PC-3 (cell line): ENCODE measurements around the gene SVOP. TPM values are rescaled to one million over a fixed set of nuclear protein-coding genes. Genes with fewer than 3 reads are reported as not detected.
"Not testable (repeated sequence)": the region's sequence is repeated elsewhere in the genome, so short reads cannot be mapped to it uniquely, and the experiment has no call there.

Experiments
- ATAC-seq: fragments of 200-7000 bp; cut with Tn5 transposase; 2 replicates; pipeline ENCODE4 v1.9.1; 2020; ENCODE audit warnings: mild to moderate bottlenecking, moderate library complexity
- BruUV-seq: library from RNA; stranded (reverse); fragments of 400-500 nt; replicated peaks from 2 replicates; lab custom pipeline; 2021; lab: Mats Ljungman, UMichigan
- CTCF ChIA-PET: fragments of 300-600 bp; sonication (Branson Sonifier 250); formaldehyde crosslinking; loops from one replicate; lab custom pipeline; 2022; ENCODE audit warnings: antibody characterized with exemption; lab: Charles Lee
- POLR2A ChIA-PET: fragments of 300-600 bp; sonication (Branson Sonifier 250); formaldehyde crosslinking; loops from one replicate; lab custom pipeline; 2022; ENCODE audit warnings: antibody characterized with exemption; ENCODE audit not compliant: unreplicated experiment; lab: Charles Lee
- DNase-seq: peaks from one replicate; pipeline ENCODE4 v3.0.0-alpha.2; 2015
- H2AFZ ChIP-seq: fragments of 300-600 bp; sonication (generic); 2 replicates; pipeline ENCODE4 v1.6.0; 2016; ENCODE audit warnings: antibody characterized with exemption, low read length
- H3F3A ChIP-seq: fragments of 300-600 bp; sonication (generic); one replicate; pipeline ENCODE4 v1.6.0; 2017; ENCODE audit warnings: antibody characterized with exemption, low read length, control low read depth, mild to moderate bottlenecking; ENCODE audit not compliant: unreplicated experiment
- H3K27ac ChIP-seq: fragments of 300-600 bp; sonication (generic); 2 replicates; pipeline ENCODE4 v1.5.1; 2016; ENCODE audit warnings: mild to moderate bottlenecking, low read length
- H3K27me3 ChIP-seq: fragments of 300-600 bp; sonication (generic); 2 replicates; pipeline ENCODE4 v1.6.1; 2016; ENCODE audit warnings: low read length, mixed read lengths
- H3K36me3 ChIP-seq: fragments of 300-600 bp; sonication (generic); 2 replicates; pipeline ENCODE4 v1.6.1; 2016; ENCODE audit warnings: low read depth, mixed run types, low read length, mixed read lengths
- H3K4me1 ChIP-seq: fragments of 300-600 bp; sonication (generic); 2 replicates; pipeline ENCODE4 v1.5.1; 2016; ENCODE audit warnings: low read length; ENCODE audit not compliant: insufficient read depth
- H3K4me2 ChIP-seq: fragments of 300-600 bp; sonication (generic); 2 replicates; pipeline ENCODE4 v1.6.0; 2016; ENCODE audit warnings: low read length
- H3K4me3 ChIP-seq: fragments of 300-600 bp; sonication (generic); 2 replicates; pipeline ENCODE4 v1.5.1; 2016; ENCODE audit warnings: mild to moderate bottlenecking, low read length, mixed read lengths
- H3K79me2 ChIP-seq: fragments of 300-600 bp; sonication (generic); 2 replicates; pipeline ENCODE4 v1.6.1; 2017; ENCODE audit warnings: low read length, mixed read lengths
- H3K9ac ChIP-seq: fragments of 300-600 bp; sonication (generic); 2 replicates; pipeline ENCODE4 v1.6.0; 2016; ENCODE audit warnings: mild to moderate bottlenecking, low read length
- H3K9me2 ChIP-seq: fragments of 300-600 bp; sonication (generic); replicated peaks from 2 replicates; pipeline ENCODE4 v1.6.1; 2016; ENCODE audit warnings: mixed run types, low read length, mixed read lengths
- H3K9me3 ChIP-seq: fragments of 300-600 bp; sonication (generic); 2 replicates; pipeline ENCODE4 v1.6.1; 2016; ENCODE audit warnings: low read length, mixed read lengths
- H4K20me1 ChIP-seq: fragments of 300-600 bp; sonication (generic); 2 replicates; pipeline ENCODE4 v1.6.1; 2016; ENCODE audit warnings: low read length, mixed read lengths
- EZH2 ChIP-seq: fragments of 300-600 bp; sonication (generic); IDR thresholded peaks from one replicate; pipeline ENCODE4 v1.6.1; 2017; ENCODE audit warnings: antibody characterized with exemption, mild to moderate bottlenecking, low read length; ENCODE audit not compliant: unreplicated experiment
- EZH2phosphoT487 ChIP-seq: fragments of 300-600 bp; sonication (generic); IDR thresholded peaks from 2 replicates; pipeline ENCODE4 v1.6.1; 2018; ENCODE audit warnings: mild to moderate bottlenecking, antibody characterized with exemption, low read length, borderline replicate concordance
- intact Hi-C: fragments of 100-400 bp; cut with micrococcal nuclease; formaldehyde crosslinking; loops from 2 replicates; pipeline ENCODE4 v1.9.0; 2023
- total RNA-seq: library from RNA; depleted of rRNA; stranded (reverse); fragments of >200 nt; gene quantifications from 2 replicates; pipeline ENCODE4 v1.2.3, GENCODE V29; 2014
- TF ChIP-seq, protein P1 (sequence below): fragments of 300-600 bp; sonication (generic); conservative IDR thresholded peaks from 2 replicates; pipeline ENCODE4 v1.5.1; 2017; ENCODE audit warnings: antibody characterized with exemption, low read depth, mild to moderate bottlenecking, low read length

The SVOP gene
- total RNA-seq, 1 experiment from 2014 or later, result not detected

DNA sequence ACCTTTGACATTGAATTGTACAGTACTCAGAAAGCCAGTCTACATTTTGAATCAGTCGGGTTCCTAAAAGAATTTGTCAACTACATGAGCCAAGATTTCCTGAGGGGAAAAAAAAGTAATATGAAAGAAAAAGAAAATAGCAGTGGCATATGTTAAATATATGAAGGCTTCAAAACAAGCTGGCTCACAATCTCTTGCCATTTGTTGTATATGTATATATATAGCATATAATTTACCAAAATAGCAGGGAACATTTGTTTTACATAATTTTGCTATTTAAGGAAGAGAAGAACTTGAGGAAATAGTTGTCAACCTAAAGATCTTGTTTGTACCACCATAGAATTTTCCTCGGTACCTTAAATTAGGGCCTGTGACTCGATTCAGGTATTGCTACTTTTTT is 16.9 kb downstream of the SVOP start:
- Histone ChIP-seq H3K36me3 (no peaks in the 10 kb centered on the region), H3K4me3 (no peak overlapping the region), H3F3A (no peaks in the 10 kb centered on the region), H4K20me1 (no peaks in the 10 kb centered on the region), H3K27ac (no peak overlapping the region), H3K9me3 (no peaks in the 10 kb centered on the region), H3K79me2 (no peaks in the 10 kb centered on the region), H3K9ac (no peak overlapping the region), H3K9me2 (no peaks in the 10 kb centered on the region), H3K4me1 (no peaks in the 10 kb centered on the region), H3K27me3 (peaks cover 44% of the 10 kb centered on the region), H3K4me2 (no peak overlapping the region), H2AFZ (no peak overlapping the region)
- DNase-seq (no peak), ATAC-seq (no peak)
- no TSS peak for BruUV-seq
- POLR2A ChIA-PET, result no interaction called here
- CTCF ChIA-PET, result no interaction called here
- TF ChIP-seq, protein P1, sequence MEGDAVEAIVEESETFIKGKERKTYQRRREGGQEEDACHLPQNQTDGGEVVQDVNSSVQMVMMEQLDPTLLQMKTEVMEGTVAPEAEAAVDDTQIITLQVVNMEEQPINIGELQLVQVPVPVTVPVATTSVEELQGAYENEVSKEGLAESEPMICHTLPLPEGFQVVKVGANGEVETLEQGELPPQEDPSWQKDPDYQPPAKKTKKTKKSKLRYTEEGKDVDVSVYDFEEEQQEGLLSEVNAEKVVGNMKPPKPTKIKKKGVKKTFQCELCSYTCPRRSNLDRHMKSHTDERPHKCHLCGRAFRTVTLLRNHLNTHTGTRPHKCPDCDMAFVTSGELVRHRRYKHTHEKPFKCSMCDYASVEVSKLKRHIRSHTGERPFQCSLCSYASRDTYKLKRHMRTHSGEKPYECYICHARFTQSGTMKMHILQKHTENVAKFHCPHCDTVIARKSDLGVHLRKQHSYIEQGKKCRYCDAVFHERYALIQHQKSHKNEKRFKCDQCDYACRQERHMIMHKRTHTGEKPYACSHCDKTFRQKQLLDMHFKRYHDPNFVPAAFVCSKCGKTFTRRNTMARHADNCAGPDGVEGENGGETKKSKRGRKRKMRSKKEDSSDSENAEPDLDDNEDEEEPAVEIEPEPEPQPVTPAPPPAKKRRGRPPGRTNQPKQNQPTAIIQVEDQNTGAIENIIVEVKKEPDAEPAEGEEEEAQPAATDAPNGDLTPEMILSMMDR, result no peak
- no peak for TF ChIP-seq EZH2phosphoT487
- no peak for TF ChIP-seq EZH2
- intact Hi-C loops, result no loop called here

DNA sequence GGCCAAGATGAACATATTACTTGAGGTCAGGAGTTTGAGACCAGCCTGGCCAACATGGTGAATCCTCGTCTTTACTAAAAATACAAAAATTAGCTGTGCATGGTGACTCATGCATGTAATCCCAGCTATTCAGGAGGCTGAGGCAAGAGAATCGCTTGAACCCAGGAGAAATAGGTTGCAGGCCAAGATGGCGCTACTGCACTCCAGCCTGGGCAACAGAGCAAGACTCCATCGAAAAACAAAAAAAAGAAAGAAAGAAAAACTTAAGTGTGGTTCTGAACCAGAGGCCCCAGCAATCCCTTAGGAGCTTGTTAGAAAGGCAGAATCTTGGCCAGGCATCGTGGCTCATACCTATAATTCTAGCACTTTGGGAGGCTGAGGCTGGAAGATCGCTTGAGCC is 24.5 kb downstream of the SVOP start:
- Histone ChIP-seq H3K4me3 (no peak overlapping the region), H3K27ac (no peak overlapping the region), H3K9ac (no peak overlapping the region), H3K4me2 (no peak overlapping the region), H3K27me3 (peaks cover 22% of the 10 kb centered on the region), H4K20me1 (no peaks in the 10 kb centered on the region), H3F3A (no peaks in the 10 kb centered on the region), H3K36me3 (no peaks in the 10 kb centered on the region), H3K9me2 (no peaks in the 10 kb centered on the region), H3K4me1 (no peaks in the 10 kb centered on the region), H3K79me2 (no peaks in the 10 kb centered on the region), H2AFZ (no peak overlapping the region), H3K9me3 (no peaks in the 10 kb centered on the region)
- no TSS peak for BruUV-seq
- ATAC-seq (no peak), DNase-seq (no peak)
- TF ChIP-seq EZH2 (no peak), EZH2phosphoT487 (no peak)
- TF ChIP-seq, protein P1, result no peak
- CTCF ChIA-PET, result no interaction called here
- POLR2A ChIA-PET, result no interaction called here
- intact Hi-C loops, result no loop called here

DNA sequence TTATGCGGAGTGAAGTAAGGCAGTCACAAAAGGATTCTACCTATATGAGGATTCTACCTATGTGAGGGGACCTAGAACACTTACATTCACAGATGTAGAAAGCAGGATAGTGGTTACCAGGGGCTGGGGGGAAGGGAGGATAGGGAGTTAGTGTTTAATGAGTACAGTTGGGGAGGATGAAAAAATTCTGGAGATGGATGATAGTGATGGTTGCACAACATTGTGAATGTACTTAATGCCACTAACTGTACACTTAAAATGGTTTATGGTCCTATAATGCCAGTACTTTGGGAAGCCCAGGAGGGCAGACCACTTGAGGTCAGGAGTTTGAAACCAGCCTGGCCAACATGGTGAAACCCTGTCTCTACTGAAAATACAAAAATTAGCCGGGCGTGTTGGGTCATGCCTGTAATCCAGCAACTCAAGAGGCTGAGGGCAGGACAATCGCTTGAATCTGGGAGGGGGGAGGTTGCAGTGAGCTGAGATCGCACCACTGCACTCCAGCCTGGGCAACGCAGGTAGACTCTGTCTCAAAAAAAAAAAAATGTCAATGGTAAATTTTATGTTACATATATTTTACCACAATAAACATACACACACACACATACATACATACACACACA is 25.4 kb downstream of the SVOP start:
- Histone ChIP-seq H3K27ac (no peak overlapping the region), H3K4me3 (no peak overlapping the region), H3K27me3 (peaks cover 28% of the 10 kb centered on the region), H3K36me3 (no peaks in the 10 kb centered on the region), H2AFZ (no peak overlapping the region), H3K79me2 (no peaks in the 10 kb centered on the region), H3K4me1 (no peaks in the 10 kb centered on the region), H3K9ac (no peak overlapping the region), H3K9me3 (no peaks in the 10 kb centered on the region), H3K4me2 (no peak overlapping the region), H4K20me1 (no peaks in the 10 kb centered on the region), H3K9me2 (no peaks in the 10 kb centered on the region), H3F3A (no peaks in the 10 kb centered on the region)
- ChIA-PET CTCF (no interaction called here), POLR2A (no interaction called here)
- DNase-seq (no peak), ATAC-seq (no peak)
- intact Hi-C loops, result no loop called here
- TF ChIP-seq, protein P1, result no peak
- no peak for TF ChIP-seq EZH2phosphoT487
- no peak for TF ChIP-seq EZH2
- no TSS peak for BruUV-seq

DNA sequence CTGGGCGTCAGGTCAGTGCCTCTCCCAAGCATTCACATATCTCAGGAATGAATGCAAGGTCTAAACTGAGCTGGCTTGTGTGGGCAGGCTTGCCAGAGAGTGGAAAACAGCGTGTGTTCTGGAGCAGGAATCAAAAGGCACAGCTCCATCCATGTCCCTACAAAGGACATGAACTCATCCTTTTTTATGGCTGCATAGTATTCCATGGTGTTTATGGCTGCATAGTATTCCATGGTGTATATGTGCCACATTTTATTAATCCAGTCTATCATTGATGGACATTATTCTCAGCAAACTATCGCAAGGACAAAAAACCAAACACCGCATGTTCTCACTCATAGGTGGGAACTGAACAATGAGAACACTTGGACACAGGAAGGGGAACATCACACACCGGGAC is 30.8 kb downstream of the SVOP start:
- H3K4me3 ChIP-seq, POLR2A ChIA-PET, BruUV-seq, H3K4me2 ChIP-seq, H3K9me3 ChIP-seq, DNase-seq, H3K79me2 ChIP-seq, CTCF ChIA-PET, H3K9me2 ChIP-seq, H3K27ac ChIP-seq, H2AFZ ChIP-seq, ATAC-seq, H3K4me1 ChIP-seq, H3F3A ChIP-seq, H3K36me3 ChIP-seq, H4K20me1 ChIP-seq, H3K9ac ChIP-seq, intact Hi-C loops: not testable (repeated sequence)
- H3K27me3 ChIP-seq, result peaks cover 43% of the 10 kb centered on the region
